ENCODE results near the gene FAM149B1.

Gene FAM149B1

DNA sequence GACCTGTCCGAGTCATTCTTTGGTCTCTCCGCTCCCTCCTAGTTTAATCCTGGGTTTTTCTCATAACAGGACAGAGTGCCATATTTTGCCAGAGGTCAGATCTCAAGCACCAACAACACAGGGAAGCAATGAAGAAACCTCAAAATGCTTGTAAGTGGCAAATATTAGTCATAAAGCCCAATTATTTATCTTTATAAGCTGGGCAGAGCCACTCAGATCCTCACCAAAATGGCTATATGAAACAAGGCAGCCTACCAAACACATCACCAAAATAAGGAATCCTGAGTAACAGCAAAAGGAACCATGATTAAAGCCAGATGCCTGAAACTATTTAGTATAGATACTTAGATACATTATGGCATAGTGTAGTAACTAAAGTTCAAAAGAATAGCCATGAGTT lies 4.8 kb upstream of the FAM149B1 start:
- H3K36me3 ChIP-seq (ENCODE audit: insufficient read depth, low read length), result no peaks in the 10 kb centered on the region
- peaks cover 55% of the 10 kb centered on the region for H3K4me1 ChIP-seq (ENCODE audit: insufficient read depth, low read length, poor library complexity, severe bottlenecking)
- H4K20me1 ChIP-seq (ENCODE audit: insufficient read depth, low read length, poor library complexity, severe bottlenecking), result peaks cover 36% of the 10 kb centered on the region
- H3K4me2 ChIP-seq (ENCODE audit: low read depth, low read length, poor library complexity, severe bottlenecking), result peak overlapping the region; percentile 64
- peaks cover 72% of the 10 kb centered on the region for H3K79me2 ChIP-seq (ENCODE audit: insufficient read depth, low read length)
- peak overlapping the region; percentile 13 for H3K9ac ChIP-seq (ENCODE audit: low read depth, low read length, poor library complexity, severe bottlenecking)
- TF ChIP-seq, protein P1, sequence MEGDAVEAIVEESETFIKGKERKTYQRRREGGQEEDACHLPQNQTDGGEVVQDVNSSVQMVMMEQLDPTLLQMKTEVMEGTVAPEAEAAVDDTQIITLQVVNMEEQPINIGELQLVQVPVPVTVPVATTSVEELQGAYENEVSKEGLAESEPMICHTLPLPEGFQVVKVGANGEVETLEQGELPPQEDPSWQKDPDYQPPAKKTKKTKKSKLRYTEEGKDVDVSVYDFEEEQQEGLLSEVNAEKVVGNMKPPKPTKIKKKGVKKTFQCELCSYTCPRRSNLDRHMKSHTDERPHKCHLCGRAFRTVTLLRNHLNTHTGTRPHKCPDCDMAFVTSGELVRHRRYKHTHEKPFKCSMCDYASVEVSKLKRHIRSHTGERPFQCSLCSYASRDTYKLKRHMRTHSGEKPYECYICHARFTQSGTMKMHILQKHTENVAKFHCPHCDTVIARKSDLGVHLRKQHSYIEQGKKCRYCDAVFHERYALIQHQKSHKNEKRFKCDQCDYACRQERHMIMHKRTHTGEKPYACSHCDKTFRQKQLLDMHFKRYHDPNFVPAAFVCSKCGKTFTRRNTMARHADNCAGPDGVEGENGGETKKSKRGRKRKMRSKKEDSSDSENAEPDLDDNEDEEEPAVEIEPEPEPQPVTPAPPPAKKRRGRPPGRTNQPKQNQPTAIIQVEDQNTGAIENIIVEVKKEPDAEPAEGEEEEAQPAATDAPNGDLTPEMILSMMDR (conservative IDR thresholded peaks at IDR 0.05; ENCODE audit: low read length), result no peak
- no peak for TF ChIP-seq EZH2phosphoT487 (IDR thresholded peaks at IDR 0.05; ENCODE audit: borderline replicate concordance)
- no peaks in the 10 kb centered on the region for H3F3A ChIP-seq (ENCODE audit: low read depth)
- H3K4me3 ChIP-seq (ENCODE audit: low read length, poor library complexity, severe bottlenecking), result peak overlapping the region; percentile 43
- no peak overlapping the region for H2AFZ ChIP-seq (ENCODE audit: low read length)
- H3K9me3 ChIP-seq (ENCODE audit: insufficient read depth, low read depth, low read length), result no peaks in the 10 kb centered on the region
- no peaks in the 10 kb centered on the region for H3K27me3 ChIP-seq (ENCODE audit: insufficient read depth, low read length, poor library complexity, severe bottlenecking)
- no peaks in the 10 kb centered on the region for H3K9me2 ChIP-seq (replicated peaks; ENCODE audit: low read depth, low read length)

DNA sequence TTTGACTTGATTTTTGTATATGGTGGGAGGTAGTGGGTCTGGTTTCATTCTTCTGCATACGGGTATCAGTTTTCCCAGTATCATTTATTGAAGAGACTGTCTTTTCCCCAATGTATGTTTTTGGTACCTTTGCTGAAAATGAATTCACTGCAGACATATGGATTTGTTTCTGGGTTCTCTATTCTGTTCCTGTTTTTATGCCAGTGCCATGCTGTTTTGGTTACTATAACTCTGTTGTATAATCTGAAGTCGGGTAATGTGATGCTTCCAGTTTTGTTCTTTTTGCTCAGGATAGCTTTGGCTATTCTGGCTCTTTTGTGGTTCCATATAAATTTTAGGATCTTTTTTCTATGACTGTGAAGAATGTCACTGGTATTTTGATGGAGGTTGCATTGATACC lies 947 bp upstream of the FAM149B1 start:
- H3F3A ChIP-seq (ENCODE audit: low read depth), result peaks cover 3% of the 10 kb centered on the region; the same call in 1 of the 2 replicates
- H3K27me3 ChIP-seq (ENCODE audit: insufficient read depth, low read length, poor library complexity, severe bottlenecking), result no peaks in the 10 kb centered on the region
- H3K9ac ChIP-seq (ENCODE audit: low read depth, low read length, poor library complexity, severe bottlenecking), result peak overlapping the region; percentile 88
- H3K9me2 ChIP-seq (replicated peaks; ENCODE audit: low read depth, low read length), result no peaks in the 10 kb centered on the region
- no peaks in the 10 kb centered on the region for H3K9me3 ChIP-seq (ENCODE audit: insufficient read depth, low read depth, low read length)
- H3K4me3 ChIP-seq (ENCODE audit: low read length, poor library complexity, severe bottlenecking), result peak overlapping the region; percentile 96
- H3K36me3 ChIP-seq (ENCODE audit: insufficient read depth, low read length), result no peaks in the 10 kb centered on the region
- H3K79me2 ChIP-seq (ENCODE audit: insufficient read depth, low read length), result peaks cover 65% of the 10 kb centered on the region
- peak overlapping the region; percentile 89 for H3K4me2 ChIP-seq (ENCODE audit: low read depth, low read length, poor library complexity, severe bottlenecking)
- no peak overlapping the region for H2AFZ ChIP-seq (ENCODE audit: low read length)
- H4K20me1 ChIP-seq (ENCODE audit: insufficient read depth, low read length, poor library complexity, severe bottlenecking), result peaks cover 21% of the 10 kb centered on the region
- no peak for TF ChIP-seq EZH2phosphoT487 (IDR thresholded peaks at IDR 0.05; ENCODE audit: borderline replicate concordance)
- TF ChIP-seq, protein P1 (conservative IDR thresholded peaks at IDR 0.05; ENCODE audit: low read length), result no peak
- peaks cover 41% of the 10 kb centered on the region for H3K4me1 ChIP-seq (ENCODE audit: insufficient read depth, low read length, poor library complexity, severe bottlenecking)

DNA sequence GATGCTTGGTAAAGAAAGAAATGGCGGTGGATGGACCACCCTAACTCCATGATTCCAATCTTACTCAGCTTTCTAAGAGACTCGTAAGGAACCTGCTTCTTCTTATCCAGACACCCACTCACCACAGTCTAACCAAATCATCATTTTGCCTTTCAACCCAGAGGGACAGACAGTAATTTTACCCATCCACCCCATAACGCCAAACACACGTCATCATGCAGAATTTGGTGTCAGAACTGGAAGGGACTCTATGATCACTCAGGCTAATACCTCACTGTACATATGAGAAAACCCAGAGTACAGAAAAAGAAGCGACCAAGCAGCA lies 499 bp upstream of the FAM149B1 start:
- Histone ChIP-seq H3K4me3 (ENCODE audit: low read length, poor library complexity, severe bottlenecking) (peak overlapping the region; percentile 96), H3K9ac (ENCODE audit: low read depth, low read length, poor library complexity, severe bottlenecking) (peak overlapping the region; percentile 88), H3K27me3 (ENCODE audit: insufficient read depth, low read length, poor library complexity, severe bottlenecking) (no peaks in the 10 kb centered on the region), H3K9me3 (ENCODE audit: insufficient read depth, low read depth, low read length) (no peaks in the 10 kb centered on the region), H4K20me1 (ENCODE audit: insufficient read depth, low read length, poor library complexity, severe bottlenecking) (peaks cover 21% of the 10 kb centered on the region), H3K79me2 (ENCODE audit: insufficient read depth, low read length) (peaks cover 60% of the 10 kb centered on the region), H2AFZ (ENCODE audit: low read length) (peak overlapping the region; percentile 90), H3F3A (ENCODE audit: low read depth) (peaks cover 3% of the 10 kb centered on the region; the same call in 1 of the 2 replicates), H3K36me3 (ENCODE audit: insufficient read depth, low read length) (no peaks in the 10 kb centered on the region), H3K9me2 (replicated peaks; ENCODE audit: low read depth, low read length) (no peaks in the 10 kb centered on the region), H3K4me1 (ENCODE audit: insufficient read depth, low read length, poor library complexity, severe bottlenecking) (peaks cover 37% of the 10 kb centered on the region), H3K4me2 (ENCODE audit: low read depth, low read length, poor library complexity, severe bottlenecking) (peak overlapping the region; percentile 89)
- no peak for TF ChIP-seq EZH2phosphoT487 (IDR thresholded peaks at IDR 0.05; ENCODE audit: borderline replicate concordance)
- TF ChIP-seq, protein P1 (conservative IDR thresholded peaks at IDR 0.05; ENCODE audit: low read length), result no peak
